IMR-90 (cell line): ENCODE measurements around the gene PRAC1. TPM values are rescaled to one million over a fixed set of nuclear protein-coding genes. Genes with fewer than 3 reads are reported as not detected.

Experiments
- ATAC-seq: fragments of 200-7000 bp; cut with Tn5 transposase; 2 replicates; pipeline ENCODE4 v1.9.1; 2020; ENCODE audit warnings: low read depth, mild to moderate bottlenecking, moderate library complexity
- BruUV-seq: library from RNA; stranded (reverse); fragments of 400-500 nt; replicated peaks from 2 replicates; lab custom pipeline; 2021; lab: Mats Ljungman, UMichigan
- CTCF ChIA-PET: fragments of 300-600 bp; formaldehyde crosslinking; extraction: SDS; loops from one replicate; lab custom pipeline; 2021; ENCODE audit warnings: antibody characterized with exemption; lab: Yijun Ruan, JAX
- POLR2A ChIA-PET: fragments of 300-600 bp; sonication (Branson Sonifier 250); formaldehyde crosslinking; loops from one replicate; lab custom pipeline; 2022; ENCODE audit warnings: antibody characterized with exemption; ENCODE audit not compliant: unreplicated experiment; lab: Charles Lee
- DNase-seq: peaks from one replicate; pipeline ENCODE4 v3.0.0; 2013
- H2AFZ ChIP-seq: replicated peaks from 2 replicates; pipeline ENCODE3; 2013; ENCODE audit warnings: low read length, mild to moderate bottlenecking; ENCODE audit not compliant: poor library complexity
- H2AK5ac ChIP-seq: 2 replicates; pipeline ENCODE4 v1.6.1; 2013; ENCODE audit warnings: low read depth, low read length, inconsistent platforms
- H2AK9ac ChIP-seq: replicated peaks from 2 replicates; pipeline ENCODE3; 2013; ENCODE audit warnings: mild to moderate bottlenecking, low read depth, low read length, moderate library complexity; ENCODE audit not compliant: poor library complexity
- H2BK120ac ChIP-seq: 2 replicates; pipeline ENCODE4 v1.6.1; 2013; ENCODE audit warnings: low read depth, low read length, inconsistent platforms
- H2BK15ac ChIP-seq: 3 replicates; pipeline ENCODE4 v1.6.1; 2013; ENCODE audit warnings: low read depth, low read length, inconsistent platforms
- H2BK20ac ChIP-seq: 2 replicates; pipeline ENCODE4 v1.6.1; 2013; ENCODE audit warnings: low read depth, mild to moderate bottlenecking, inconsistent platforms, low read length, moderate library complexity
- H2BK5ac ChIP-seq: 2 replicates; pipeline ENCODE4 v1.6.1; 2013; ENCODE audit warnings: mild to moderate bottlenecking, low read depth, low read length, inconsistent platforms; ENCODE audit not compliant: poor library complexity, severe bottlenecking
- H3K14ac ChIP-seq: replicated peaks from 2 replicates; pipeline ENCODE4 v1.6.1; 2013; ENCODE audit warnings: low read depth, low read length, inconsistent platforms
- H3K18ac ChIP-seq: 2 replicates; pipeline ENCODE4 v1.6.1; 2013; ENCODE audit warnings: low read depth, low read length, control low read depth
- H3K23ac ChIP-seq: 2 replicates; pipeline ENCODE4 v1.6.1; 2013; ENCODE audit warnings: low read depth, low read length, inconsistent platforms
- H3K27ac ChIP-seq: 2 replicates; pipeline ENCODE4 v1.5.1; 2013; ENCODE audit warnings: mild to moderate bottlenecking, control low read depth, low read length; ENCODE audit not compliant: insufficient read depth
- H3K27me3 ChIP-seq: 2 replicates; pipeline ENCODE4 v1.6.1; 2013; ENCODE audit warnings: low read length; ENCODE audit not compliant: control insufficient read depth, insufficient read depth
- H3K36me3 ChIP-seq: 2 replicates; pipeline ENCODE4 v1.6.1; 2013; ENCODE audit warnings: low read length, mixed read lengths; ENCODE audit not compliant: control insufficient read depth, insufficient read depth
- H3K4ac ChIP-seq: 2 replicates; pipeline ENCODE4 v1.6.1; 2013; ENCODE audit warnings: low read depth, low read length, inconsistent platforms
- H3K4me1 ChIP-seq: 2 replicates; pipeline ENCODE4 v1.6.1; 2013; ENCODE audit warnings: low read length, mixed read lengths; ENCODE audit not compliant: control insufficient read depth, insufficient read depth
- H3K4me2 ChIP-seq: 2 replicates; pipeline ENCODE4 v1.6.1; 2013; ENCODE audit warnings: low read depth, mild to moderate bottlenecking, control low read depth, low read length, moderate library complexity
- H3K4me3 ChIP-seq: 2 replicates; pipeline ENCODE4 v1.5.1; 2013; ENCODE audit warnings: low read depth, mild to moderate bottlenecking, control low read depth, low read length, moderate library complexity; ENCODE audit not compliant: insufficient read depth
- H3K56ac ChIP-seq: 2 replicates; pipeline ENCODE4 v1.6.1; 2013; ENCODE audit warnings: low read length, inconsistent platforms; ENCODE audit not compliant: insufficient read depth; ENCODE audit errors: extremely low read depth
- H3K79me1 ChIP-seq, 2 experiments: 2 replicates each; pipeline ENCODE4 v1.6.1; 2013; ENCODE audit warnings: low read length in 2 of 2, inconsistent platforms in 1 of 2, low read depth in 1 of 2
- H3K9ac ChIP-seq: 2 replicates; pipeline ENCODE4 v1.6.1; 2013; ENCODE audit warnings: low read depth, low read length, control low read depth
- H3K9me1 ChIP-seq: 2 replicates; pipeline ENCODE4 v1.6.1; 2013; ENCODE audit warnings: low read length, inconsistent platforms; ENCODE audit not compliant: insufficient read depth
- H3K9me3 ChIP-seq: 2 replicates; pipeline ENCODE4 v1.6.1; 2013; ENCODE audit warnings: low read length; ENCODE audit not compliant: control insufficient read depth, insufficient read depth
- H4K20me1 ChIP-seq: 2 replicates; pipeline ENCODE4 v1.6.1; 2013; ENCODE audit warnings: low read length, inconsistent platforms; ENCODE audit not compliant: insufficient read depth
- H4K5ac ChIP-seq: 2 replicates; pipeline ENCODE4 v1.6.1; 2013; ENCODE audit warnings: mild to moderate bottlenecking, low read depth, low read length, control low read depth
- H4K8ac ChIP-seq, 2 experiments: 2 replicates each; pipeline ENCODE4 v1.6.1; 2013; ENCODE audit warnings: low read depth in 2 of 2, low read length in 2 of 2, control low read depth in 1 of 2, inconsistent platforms in 1 of 2
- H4K91ac ChIP-seq: 2 replicates; pipeline ENCODE4 v1.6.1; 2013; ENCODE audit warnings: low read depth, low read length, inconsistent platforms; ENCODE audit not compliant: insufficient read depth
- MAFK ChIP-seq: IDR thresholded peaks from 2 replicates; pipeline ENCODE4 v1.6.1; 2012; ENCODE audit warnings: low read depth, low read length, improper control_type of control experiment
- MXI1 ChIP-seq: IDR thresholded peaks from 2 replicates; pipeline ENCODE4 v1.6.1; 2012; ENCODE audit warnings: low read depth, mild to moderate bottlenecking, low read length, moderate library complexity, borderline replicate concordance
- dilution Hi-C: fragments of 300-500 bp; cut with HindIII; formaldehyde crosslinking; loops from one replicate; pipeline ENCODE4 v1.14.3; 2018; ENCODE audit warnings: low sequenced_read_pairs; ENCODE audit not compliant: unreplicated experiment
- in situ Hi-C: fragments of 300-500 bp; cut with MboI; formaldehyde crosslinking; loops from 3 replicates; pipeline ENCODE4 v1.14.3; 2019; ENCODE audit warnings: low sequenced_read_pairs, inconsistent platforms, mixed read lengths
- intact Hi-C: fragments of 100-400 bp; cut with micrococcal nuclease; formaldehyde crosslinking; loops from 2 replicates; pipeline ENCODE4 v1.10.0; 2022
- polyA plus RNA-seq, 3 experiments: library from polyadenylated mRNA; depleted of rRNA; stranded (reverse); fragments of >200 nt; gene quantifications; 2 replicates each; pipeline ENCODE4 v1.2.3, GENCODE V29; 2012; ENCODE audit warnings: low replicate concordance in 1 of 3
- total RNA-seq: library from RNA; depleted of rRNA; stranded (reverse); fragments of >200 nt; gene quantifications from 2 replicates; pipeline ENCODE4 v1.2.3, GENCODE V29; 2012
- TF ChIP-seq, protein P1 (sequence below): conservative IDR thresholded peaks from 2 replicates; pipeline ENCODE4 v1.5.1; 2012; ENCODE audit warnings: mild to moderate bottlenecking, low read depth, low read length, improper control_type of control experiment

Gene PRAC1
- total and polyA plus RNA-seq, 2 of the 4 experiments (the other 2 are of a cell fraction) = not detected

DNA sequence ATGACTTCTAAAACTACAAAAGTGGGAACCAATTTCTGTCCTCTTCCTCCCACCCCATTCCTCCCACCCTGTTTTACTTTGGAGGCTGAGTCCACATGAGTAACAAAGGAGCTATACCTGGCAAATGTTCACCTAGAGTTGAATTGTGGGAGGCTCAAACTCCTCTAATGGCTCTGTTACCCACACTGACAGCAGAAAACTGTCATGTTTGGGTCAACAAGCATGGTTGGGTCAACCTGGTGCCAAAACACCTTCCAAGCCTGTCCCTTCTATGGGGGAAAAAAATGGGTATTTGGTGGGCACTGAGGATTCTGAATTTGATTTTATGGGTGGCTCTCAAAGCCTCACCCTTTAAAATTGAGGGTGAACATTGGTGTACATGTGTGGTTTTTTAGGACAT lies 18.2 kb upstream of the PRAC1 start:
- Histone ChIP-seq H3K36me3 (no peaks in the 10 kb centered on the region), H3K4me3 (no peak overlapping the region), H2AFZ (no peak overlapping the region), H4K20me1 (no peaks in the 10 kb centered on the region), H3K27me3 (peaks cover 91% of the 10 kb centered on the region), H3K9me1 (no peaks in the 10 kb centered on the region), H3K4me1 (no peaks in the 10 kb centered on the region), H2BK120ac (no peak overlapping the region), H3K18ac (no peak overlapping the region), H3K14ac (no peak overlapping the region), H4K8ac (no peak overlapping the region), H2AK5ac (no peak overlapping the region), H3K23ac (no peak overlapping the region), H3K79me1 (no peaks in the 10 kb centered on the region), H3K4ac (no peak overlapping the region), H2BK20ac (no peak overlapping the region), H4K5ac (no peak overlapping the region), H3K9ac (no peak overlapping the region), H3K9me3 (peaks cover 9% of the 10 kb centered on the region), H2BK5ac (no peak overlapping the region), H3K27ac (no peak overlapping the region), H2AK9ac (no peak overlapping the region), H3K4me2 (no peak overlapping the region), H4K91ac (no peak overlapping the region), H2BK15ac (no peak overlapping the region), H3K56ac (no peak overlapping the region)
- TF ChIP-seq MAFK (no peak), MXI1 (no peak)
- TF ChIP-seq, protein P1, sequence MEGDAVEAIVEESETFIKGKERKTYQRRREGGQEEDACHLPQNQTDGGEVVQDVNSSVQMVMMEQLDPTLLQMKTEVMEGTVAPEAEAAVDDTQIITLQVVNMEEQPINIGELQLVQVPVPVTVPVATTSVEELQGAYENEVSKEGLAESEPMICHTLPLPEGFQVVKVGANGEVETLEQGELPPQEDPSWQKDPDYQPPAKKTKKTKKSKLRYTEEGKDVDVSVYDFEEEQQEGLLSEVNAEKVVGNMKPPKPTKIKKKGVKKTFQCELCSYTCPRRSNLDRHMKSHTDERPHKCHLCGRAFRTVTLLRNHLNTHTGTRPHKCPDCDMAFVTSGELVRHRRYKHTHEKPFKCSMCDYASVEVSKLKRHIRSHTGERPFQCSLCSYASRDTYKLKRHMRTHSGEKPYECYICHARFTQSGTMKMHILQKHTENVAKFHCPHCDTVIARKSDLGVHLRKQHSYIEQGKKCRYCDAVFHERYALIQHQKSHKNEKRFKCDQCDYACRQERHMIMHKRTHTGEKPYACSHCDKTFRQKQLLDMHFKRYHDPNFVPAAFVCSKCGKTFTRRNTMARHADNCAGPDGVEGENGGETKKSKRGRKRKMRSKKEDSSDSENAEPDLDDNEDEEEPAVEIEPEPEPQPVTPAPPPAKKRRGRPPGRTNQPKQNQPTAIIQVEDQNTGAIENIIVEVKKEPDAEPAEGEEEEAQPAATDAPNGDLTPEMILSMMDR = no peak
- intact Hi-C loops = no loop called here
- in situ Hi-C loops = no loop called here
- dilution Hi-C loops = no loop called here
- ChIA-PET POLR2A (no interaction called here), CTCF (interaction anchor here (1.2 kb wide), 1 partner anchor 139 kb away, joined by 3 read pairs; no protein-coding TSS in a partner anchor)
- ATAC-seq (no peak), DNase-seq (no peak)
- no TSS peak for BruUV-seq
